MM.1S (cell line): ENCODE measurements around the gene MAS1.
"Not testable (repeated sequence)": the region's sequence is repeated elsewhere in the genome, so short reads cannot be mapped to it uniquely, and the experiment has no call there.

Experiments
- DNase-seq: peaks from one replicate; pipeline ENCODE4 v3.0.0-alpha.2; 2015
- H2AFZ ChIP-seq: fragments of 300-600 bp; sonication (generic); 2 replicates; pipeline ENCODE4 v1.6.0; 2016; ENCODE audit warnings: antibody characterized with exemption, low read length
- H3F3A ChIP-seq: fragments of 300-600 bp; sonication (generic); 2 replicates; pipeline ENCODE4 v1.6.1; 2016; ENCODE audit warnings: mild to moderate bottlenecking, antibody characterized with exemption, low read length, moderate library complexity, mixed read lengths; ENCODE audit not compliant: insufficient read depth
- H3K27ac ChIP-seq: fragments of 300-600 bp; sonication (generic); 2 replicates; pipeline ENCODE4 v1.5.1; 2016; ENCODE audit warnings: mild to moderate bottlenecking, low read length
- H3K27me3 ChIP-seq: fragments of 300-600 bp; sonication (generic); replicated peaks from 2 replicates; pipeline ENCODE4 v1.6.0; 2016; ENCODE audit warnings: low read length; ENCODE audit not compliant: insufficient read depth
- H3K36me3 ChIP-seq: fragments of 300-600 bp; sonication (generic); replicated peaks from 2 replicates; pipeline ENCODE4 v1.6.1; 2016; ENCODE audit warnings: mild to moderate bottlenecking, low read length, mixed read lengths; ENCODE audit not compliant: insufficient read depth
- H3K4me1 ChIP-seq: fragments of 300-600 bp; sonication (generic); 2 replicates; pipeline ENCODE4 v1.6.1; 2016; ENCODE audit warnings: low read length, mixed read lengths
- H3K4me2 ChIP-seq: fragments of 300-600 bp; sonication (generic); 2 replicates; pipeline ENCODE4 v1.6.0; 2016; ENCODE audit warnings: low read depth, low read length
- H3K4me3 ChIP-seq: fragments of 300-600 bp; sonication (generic); 2 replicates; pipeline ENCODE4 v1.5.1; 2016; ENCODE audit warnings: low read length, mixed read lengths
- H3K79me2 ChIP-seq: fragments of 300-600 bp; sonication (generic); 2 replicates; pipeline ENCODE4 v1.6.1; 2016; ENCODE audit warnings: mixed run types, low read length, mixed read lengths
- H3K9ac ChIP-seq: fragments of 300-600 bp; sonication (generic); 2 replicates; pipeline ENCODE4 v1.6.1; 2016; ENCODE audit warnings: low read length, mixed read lengths
- H3K9me2 ChIP-seq: fragments of 300-600 bp; sonication (generic); replicated peaks from 2 replicates; pipeline ENCODE4 v1.6.1; 2016; ENCODE audit warnings: mild to moderate bottlenecking, low read length, mixed read lengths; ENCODE audit not compliant: insufficient read depth
- H3K9me3 ChIP-seq: fragments of 300-600 bp; sonication (generic); replicated peaks from 2 replicates; pipeline ENCODE4 v1.6.1; 2016; ENCODE audit warnings: mild to moderate bottlenecking, low read length, mixed read lengths; ENCODE audit not compliant: insufficient read depth
- H4K20me1 ChIP-seq: fragments of 300-600 bp; sonication (generic); 2 replicates; pipeline ENCODE4 v1.6.1; 2016; ENCODE audit warnings: mild to moderate bottlenecking, low read length, moderate library complexity, mixed read lengths; ENCODE audit not compliant: insufficient read depth
- EZH2 ChIP-seq: fragments of 300-600 bp; sonication (generic); optimal IDR thresholded peaks from 2 replicates; pipeline ENCODE3; 2017; ENCODE audit warnings: low read depth, mild to moderate bottlenecking, antibody characterized with exemption, low read length, mixed read lengths
- EZH2phosphoT487 ChIP-seq: fragments of 300-600 bp; sonication (generic); IDR thresholded peaks from 2 replicates; pipeline ENCODE4 v1.6.1; 2018; ENCODE audit warnings: antibody characterized with exemption, low read length
- TF ChIP-seq, protein P1 (sequence below): fragments of 300-600 bp; sonication (generic); IDR thresholded peaks from 2 replicates; pipeline ENCODE4 v1.5.1; 2016; ENCODE audit warnings: antibody characterized with exemption, low read length, mixed read lengths

Gene MAS1

DNA sequence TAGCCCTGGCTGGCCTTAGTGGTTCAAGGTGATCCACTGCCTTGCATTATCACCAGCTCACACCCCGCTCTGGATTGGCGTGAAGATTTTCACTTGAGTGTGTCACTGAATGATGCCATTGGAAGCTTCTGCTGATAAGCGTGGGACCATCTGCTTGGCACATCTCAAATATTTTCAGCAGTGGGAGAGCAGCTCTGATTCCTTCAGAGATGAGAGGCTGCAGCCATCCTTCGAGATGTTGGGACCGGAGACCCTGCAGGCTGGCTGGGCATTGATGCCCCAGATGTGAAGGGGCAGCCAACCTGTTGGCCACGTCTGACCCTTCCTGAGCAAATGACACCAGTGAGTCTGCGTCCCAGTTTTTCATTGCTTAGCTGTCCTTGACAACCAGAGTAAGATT is at the start of gene MAS1:
TSS of gene MAS1 (plus strand) at position 197 of the 400 bp plus-strand sequence. CDS start 15,968 bp downstream, outside the sequence.
- H3K36me3 ChIP-seq: no peaks in the 10 kb centered on the region
- DNase-seq: no peak
- H3K9me2 ChIP-seq: no peaks in the 10 kb centered on the region
- H4K20me1 ChIP-seq: no peaks in the 10 kb centered on the region
- H3K9me3 ChIP-seq: no peaks in the 10 kb centered on the region
- H3F3A ChIP-seq: no peaks in the 10 kb centered on the region
- H3K4me2 ChIP-seq: no peak within 1 kb of the TSS
- no peaks in the 10 kb centered on the region for H3K79me2 ChIP-seq
- TF ChIP-seq, protein P1, sequence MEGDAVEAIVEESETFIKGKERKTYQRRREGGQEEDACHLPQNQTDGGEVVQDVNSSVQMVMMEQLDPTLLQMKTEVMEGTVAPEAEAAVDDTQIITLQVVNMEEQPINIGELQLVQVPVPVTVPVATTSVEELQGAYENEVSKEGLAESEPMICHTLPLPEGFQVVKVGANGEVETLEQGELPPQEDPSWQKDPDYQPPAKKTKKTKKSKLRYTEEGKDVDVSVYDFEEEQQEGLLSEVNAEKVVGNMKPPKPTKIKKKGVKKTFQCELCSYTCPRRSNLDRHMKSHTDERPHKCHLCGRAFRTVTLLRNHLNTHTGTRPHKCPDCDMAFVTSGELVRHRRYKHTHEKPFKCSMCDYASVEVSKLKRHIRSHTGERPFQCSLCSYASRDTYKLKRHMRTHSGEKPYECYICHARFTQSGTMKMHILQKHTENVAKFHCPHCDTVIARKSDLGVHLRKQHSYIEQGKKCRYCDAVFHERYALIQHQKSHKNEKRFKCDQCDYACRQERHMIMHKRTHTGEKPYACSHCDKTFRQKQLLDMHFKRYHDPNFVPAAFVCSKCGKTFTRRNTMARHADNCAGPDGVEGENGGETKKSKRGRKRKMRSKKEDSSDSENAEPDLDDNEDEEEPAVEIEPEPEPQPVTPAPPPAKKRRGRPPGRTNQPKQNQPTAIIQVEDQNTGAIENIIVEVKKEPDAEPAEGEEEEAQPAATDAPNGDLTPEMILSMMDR: no peak
- no peak for TF ChIP-seq EZH2
- no peak for TF ChIP-seq EZH2phosphoT487
- no peaks in the 10 kb centered on the region for H3K27me3 ChIP-seq
- H3K4me3 ChIP-seq: no peak within 1 kb of the TSS
- no peak within 1 kb of the TSS for H2AFZ ChIP-seq
- no peak within 1 kb of the TSS for H3K9ac ChIP-seq
- H3K4me1 ChIP-seq: no peaks in the 10 kb centered on the region
- H3K27ac ChIP-seq: no peak within 1 kb of the TSS

DNA sequence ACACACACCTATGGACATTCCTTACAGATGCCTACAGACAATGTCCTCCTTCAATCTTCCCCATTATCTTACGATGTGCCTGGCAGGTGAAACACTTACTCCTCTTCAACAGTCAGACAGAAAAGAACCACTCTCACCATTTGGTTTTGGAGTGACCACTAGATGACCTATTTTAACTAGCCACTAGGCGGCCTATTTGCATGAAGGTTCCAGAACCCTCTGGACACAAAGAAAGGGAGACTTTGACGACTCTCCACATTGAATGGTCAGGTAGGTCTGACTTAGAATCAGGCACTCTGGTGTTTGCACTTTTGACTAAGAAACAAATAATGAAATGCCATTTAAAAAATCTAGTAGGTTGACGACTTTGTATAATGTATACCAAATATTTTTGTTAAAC is 48.8 kb upstream of the MAS1 start:
- Histone ChIP-seq H3K4me2 (no peak overlapping the region), H3K36me3 (no peaks in the 10 kb centered on the region), H3K9me3 (no peaks in the 10 kb centered on the region), H3K9ac (no peak overlapping the region), H2AFZ (no peak overlapping the region), H4K20me1 (no peaks in the 10 kb centered on the region), H3K79me2 (no peaks in the 10 kb centered on the region), H3K27me3 (no peaks in the 10 kb centered on the region), H3K27ac (no peak overlapping the region), H3K4me3 (no peak overlapping the region), H3K9me2 (no peaks in the 10 kb centered on the region), H3K4me1 (no peaks in the 10 kb centered on the region), H3F3A (no peaks in the 10 kb centered on the region)
- no peak for DNase-seq
- TF ChIP-seq EZH2phosphoT487: no peak
- TF ChIP-seq, protein P1: no peak
- TF ChIP-seq EZH2: no peak

DNA sequence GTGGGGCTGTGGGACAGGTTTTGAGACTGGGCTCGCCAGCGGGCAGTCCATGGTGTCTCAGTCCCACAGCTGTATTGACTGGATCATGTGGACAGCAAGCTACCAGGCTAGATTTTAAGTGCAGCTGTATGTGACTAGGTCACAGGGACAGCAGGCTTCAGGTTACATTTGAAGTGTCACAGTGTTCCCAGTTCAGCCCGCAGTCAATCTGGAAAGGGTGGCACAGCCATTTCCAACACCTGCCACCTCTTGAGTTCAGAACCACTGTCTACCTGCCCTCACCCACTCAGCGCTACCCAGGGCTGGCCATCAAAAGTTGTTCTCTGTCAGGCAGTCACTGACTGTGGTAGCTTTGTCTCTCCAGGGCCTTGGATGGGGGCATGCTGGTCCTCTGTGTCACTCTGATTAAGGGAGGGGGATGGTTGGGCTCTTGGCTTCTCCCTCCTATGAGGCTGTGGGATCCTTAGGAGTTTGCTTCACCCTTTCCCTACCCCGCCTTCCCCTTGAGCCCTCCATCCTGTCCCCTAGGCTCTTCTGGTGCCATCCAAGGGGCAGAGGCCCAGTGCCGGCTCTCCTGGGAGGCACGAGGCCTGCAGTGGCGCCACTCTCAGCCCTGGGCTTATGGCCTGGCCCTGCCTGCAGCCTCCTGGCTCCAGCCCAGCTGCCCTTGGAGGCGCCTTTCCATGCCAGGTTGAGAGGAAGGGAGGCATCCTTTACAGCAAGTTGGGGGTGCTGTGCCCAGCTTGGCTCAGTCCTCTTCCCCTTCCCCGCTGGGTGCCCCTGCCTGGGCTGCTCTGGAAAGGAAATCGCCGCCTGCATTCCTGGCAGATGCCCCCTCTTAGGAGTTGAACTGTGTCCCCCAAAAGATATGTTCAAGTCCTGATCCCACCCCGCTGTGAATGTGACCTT is 45.8 kb upstream of the MAS1 start:
- Histone ChIP-seq H3K79me2 (no peaks in the 10 kb centered on the region), H3K9ac (no peak overlapping the region), H3F3A (no peaks in the 10 kb centered on the region), H2AFZ (no peak overlapping the region), H3K4me2 (no peak overlapping the region), H3K4me1 (no peaks in the 10 kb centered on the region), H3K4me3 (no peak overlapping the region), H3K36me3 (no peaks in the 10 kb centered on the region), H3K27ac (no peak overlapping the region), H3K9me2 (no peaks in the 10 kb centered on the region), H3K9me3 (no peaks in the 10 kb centered on the region), H4K20me1 (no peaks in the 10 kb centered on the region), H3K27me3 (no peaks in the 10 kb centered on the region)
- no peak for DNase-seq
- TF ChIP-seq EZH2phosphoT487 (no peak), EZH2 (no peak)
- TF ChIP-seq, protein P1: no peak

DNA sequence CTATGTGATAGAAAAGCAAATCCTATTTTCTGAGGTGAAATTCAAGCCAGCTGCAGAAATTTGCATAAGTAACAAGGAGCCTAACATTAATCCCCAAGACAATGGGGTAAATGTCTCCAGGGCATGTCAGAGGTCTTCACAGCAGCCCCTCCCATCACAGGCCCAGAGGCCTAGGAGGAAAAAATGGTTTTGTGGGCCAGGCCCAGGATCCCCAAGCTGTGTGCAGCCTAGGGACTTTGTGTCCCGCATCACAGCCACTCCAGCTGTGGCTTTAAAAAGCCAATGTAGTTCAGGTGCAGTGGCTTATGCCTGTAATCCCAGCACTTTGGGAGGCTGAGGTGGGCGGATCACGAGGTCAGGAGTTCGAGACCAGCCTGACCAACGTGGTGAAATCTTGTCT is 42.2 kb upstream of the MAS1 start:
- not testable (repeated sequence) for H4K20me1 ChIP-seq, H3K9me3 ChIP-seq, DNase-seq, H3K9ac ChIP-seq, H3K4me1 ChIP-seq, H3F3A ChIP-seq, H2AFZ ChIP-seq, H3K27me3 ChIP-seq, H3K9me2 ChIP-seq, H3K4me2 ChIP-seq, H3K36me3 ChIP-seq, H3K79me2 ChIP-seq, H3K4me3 ChIP-seq, H3K27ac ChIP-seq

DNA sequence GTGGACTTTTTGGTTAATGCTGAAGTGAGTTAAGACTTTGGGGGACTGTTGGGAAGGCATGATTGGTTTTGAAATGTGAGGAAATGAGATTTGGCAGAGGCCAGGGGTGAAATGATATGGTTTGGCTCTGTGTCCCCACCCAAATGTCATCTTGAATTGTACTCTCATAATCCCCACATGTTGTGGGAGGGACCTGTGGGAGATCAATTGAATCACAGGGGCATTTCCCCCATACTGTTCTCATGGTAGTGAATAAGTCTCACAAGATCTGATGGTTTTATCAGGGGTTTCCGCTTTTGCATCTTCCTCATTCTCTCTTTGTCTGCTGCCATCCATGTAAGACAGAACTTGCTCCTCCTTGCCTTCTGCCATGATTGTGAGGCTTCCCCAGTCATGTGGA is 40.9 kb upstream of the MAS1 start:
- not testable (repeated sequence) for H3K27ac ChIP-seq, H3K27me3 ChIP-seq, H4K20me1 ChIP-seq, H3K4me2 ChIP-seq, H2AFZ ChIP-seq, H3K79me2 ChIP-seq, H3F3A ChIP-seq, H3K4me3 ChIP-seq, H3K9ac ChIP-seq, DNase-seq, H3K9me3 ChIP-seq, H3K9me2 ChIP-seq, H3K36me3 ChIP-seq, H3K4me1 ChIP-seq
